AG04449 (cell line): ENCODE results near the gene GJC1.
A peak's percentile ranks its signal among the peaks of the same experiment; 100 is the strongest.

ENCODE experiments used
- CTCF ChIA-PET: fragments of 350-600 bp; formaldehyde crosslinking; extraction: SDS; loops from one replicate; lab custom pipeline; 2021; ENCODE audit warnings: antibody characterized with exemption; lab: Yijun Ruan, JAX
- POLR2A ChIA-PET: fragments of 400-600, 350-600 bp; formaldehyde crosslinking; extraction: SDS; loops from one replicate; lab custom pipeline; 2020; ENCODE audit warnings: antibody characterized with exemption, inconsistent platforms; lab: Yijun Ruan, JAX
- DNase-seq: peaks from one replicate; pipeline ENCODE4 v3.0.0-alpha.2; 2010; ENCODE audit warnings: low read depth, low spot score
- H3K4me3 ChIP-seq: 2 replicates; pipeline ENCODE4 v1.5.1; 2011; ENCODE audit warnings: low read depth, mild to moderate bottlenecking, control low read depth, low read length
- CTCF ChIP-seq: IDR thresholded peaks from one replicate; pipeline ENCODE4 v1.5.1; 2011; ENCODE audit warnings: mild to moderate bottlenecking, moderate library complexity, low read length, control low read depth, inconsistent platforms; ENCODE audit not compliant: insufficient read depth; ENCODE audit errors: missing control alignments

The GJC1 gene

GRCh38 chr17:44872131-44872768 is 42.2 kb upstream of the GJC1 start:
- ChIA-PET POLR2A (no interaction called here), CTCF (interaction anchor here (7.9 to 8.5 kb wide), 2 partner anchors 7 to 96 kb away, joined by 184 to 440 read pairs; no protein-coding TSS in a partner anchor)
- DNase-seq, result no peak
- H3K4me3 ChIP-seq, result no peak overlapping the region
- TF ChIP-seq CTCF, result no peak

GRCh38 chr17:44871556-44871955 is 41.5 kb upstream of the GJC1 start:
- no peak for TF ChIP-seq CTCF
- ChIA-PET CTCF (interaction anchor here (8.5 to 20.0 kb wide), 2 partner anchors 94 to 95 kb away, joined by 440 to 823 read pairs; no protein-coding TSS in a partner anchor), POLR2A (no interaction called here)
- DNase-seq, result no peak
- H3K4me3 ChIP-seq, result no peak overlapping the region

GRCh38 chr17:44867841-44868240 is 37.8 kb upstream of the GJC1 start:
- ChIA-PET CTCF (interaction anchor here (0.9 to 20.0 kb wide), 10 partner anchors 8 to 268 kb away, joined by 3 to 823 read pairs (median 6); partner anchors contain the start of gene ACBD4), POLR2A (no interaction called here)
- no peak overlapping the region for H3K4me3 ChIP-seq
- no peak for DNase-seq
- no peak for TF ChIP-seq CTCF

GRCh38 chr17:44865931-44866330 is 35.8 kb upstream of the GJC1 start:
- ChIA-PET POLR2A (no interaction called here), CTCF (interaction anchor here (0.9 to 20.0 kb wide), 23 partner anchors 10 to 172 kb away, joined by 3 to 823 read pairs (median 8); partner anchors contain the start of genes GJC1 and HIGD1B)
- H3K4me3 ChIP-seq, result no peak overlapping the region
- peak; percentile 41 for DNase-seq
- TF ChIP-seq CTCF, result no peak

- no peak for DNase-seq
- POLR2A ChIA-PET, result no interaction called here
- H3K4me3 ChIP-seq, result no peak overlapping the region
- CTCF ChIA-PET, result interaction anchor here (0.6 to 20.0 kb wide), 44 partner anchors 10 to 332 kb away, joined by 3 to 823 read pairs (median 5); partner anchors contain the start of genes ACBD4, ADAM11, GJC1 and HIGD1B
- TF ChIP-seq CTCF, result peak; percentile 70
These were observed 35.2 kb upstream of the GJC1 start for GRCh38 chr17:44865231-44865660.

GRCh38 chr17:44864831-44865230 is 34.7 kb upstream of the GJC1 start:
- H3K4me3 ChIP-seq, result no peak overlapping the region
- no peak for TF ChIP-seq CTCF
- no peak for DNase-seq
- POLR2A ChIA-PET, result no interaction called here
- CTCF ChIA-PET, result interaction anchor here (0.6 to 20.0 kb wide), 42 partner anchors 10 to 332 kb away, joined by 3 to 823 read pairs (median 5); partner anchors contain the start of genes ACBD4, ADAM11, GJC1 and HIGD1B
